ENCODE results near the gene ERC2. TPM values are rescaled to one million over a fixed set of nuclear protein-coding genes. Genes with fewer than 3 reads are reported as not detected.

ERC2 gene
- total and polyA plus RNA-seq, 7 donors = 0.52 to 5.7 (median 1.2) TPM; not detected in 2

GRCh38 chr3:56102032-56102431, 366.2 kb downstream of the ERC2 start:
- WGBS, 2 donors = 82 to 88% methylated on average over 6 of the region's 6 CpGs
- no peak for DNase-seq
- Histone ChIP-seq H3K36me3 (no peaks in the 10 kb centered on the region), H3K9me3 (no peaks in the 10 kb centered on the region), H3K4me1 (no peaks in the 10 kb centered on the region), H3K27ac (no peak overlapping the region), H3K27me3 (no peaks in the 10 kb centered on the region), H3K4me3 (no peak overlapping the region)
- intact Hi-C loops (cut with DNase I) = no loop called here
- no peak for TF ChIP-seq EP300 (IDR thresholded peaks at IDR 0.05)
- no peak for TF ChIP-seq CTCF (IDR thresholded peaks at IDR 0.05)
- no peak for TF ChIP-seq POLR2A (IDR thresholded peaks at IDR 0.05)
- no peak for TF ChIP-seq POLR2AphosphoS5 (IDR thresholded peaks at IDR 0.05)

- Histone ChIP-seq H3K4me3 (no peak overlapping the region), H3K4me1 (no peaks in the 10 kb centered on the region), H3K9me3 (no peaks in the 10 kb centered on the region), H3K36me3 (no peaks in the 10 kb centered on the region), H3K27me3 (no peaks in the 10 kb centered on the region), H3K27ac (no peak overlapping the region)
- 62 to 83% methylated on average over 6 of the region's 6 CpGs for WGBS, 2 donors
- no peak for DNase-seq
- intact Hi-C loops (cut with DNase I) = no loop called here
- TF ChIP-seq EP300 (IDR thresholded peaks at IDR 0.05) (no peak), POLR2AphosphoS5 (IDR thresholded peaks at IDR 0.05) (no peak), POLR2A (IDR thresholded peaks at IDR 0.05) (no peak), CTCF (IDR thresholded peaks at IDR 0.05) (no peak)
Measured at GRCh38 chr3:56101576-56101975, 366.7 kb downstream of the ERC2 start.

GRCh38 chr3:56096999-56097398, 371.3 kb downstream of the ERC2 start:
- 23 to 72% methylated on average over 2 of the region's 2 CpGs for WGBS, 2 donors
- DNase-seq = no peak
- H3K4me3 ChIP-seq = no peak overlapping the region
- H3K27ac ChIP-seq = no peak overlapping the region
- no peaks in the 10 kb centered on the region for H3K4me1 ChIP-seq
- intact Hi-C loops (cut with DNase I) = no loop called here
- TF ChIP-seq POLR2A (IDR thresholded peaks at IDR 0.05) (no peak), POLR2AphosphoS5 (IDR thresholded peaks at IDR 0.05) (no peak), CTCF (IDR thresholded peaks at IDR 0.05) (no peak), EP300 (IDR thresholded peaks at IDR 0.05) (no peak)
- no peaks in the 10 kb centered on the region for H3K9me3 ChIP-seq
- H3K27me3 ChIP-seq = no peaks in the 10 kb centered on the region
- H3K36me3 ChIP-seq = no peaks in the 10 kb centered on the region

- no peak overlapping the region for H3K27ac ChIP-seq
- no peak overlapping the region for H3K4me3 ChIP-seq
- intact Hi-C loops (cut with DNase I) = no loop called here
- no peaks in the 10 kb centered on the region for H3K27me3 ChIP-seq
- no peaks in the 10 kb centered on the region for H3K36me3 ChIP-seq
- no peaks in the 10 kb centered on the region for H3K4me1 ChIP-seq
- H3K9me3 ChIP-seq = no peaks in the 10 kb centered on the region
- no peak for TF ChIP-seq CTCF (IDR thresholded peaks at IDR 0.05)
- no peak for TF ChIP-seq POLR2A (IDR thresholded peaks at IDR 0.05)
- no peak for TF ChIP-seq POLR2AphosphoS5 (IDR thresholded peaks at IDR 0.05)
- no peak for TF ChIP-seq EP300 (IDR thresholded peaks at IDR 0.05)
- no peak for DNase-seq
Measured at GRCh38 chr3:56094170-56094569, 374.1 kb downstream of the ERC2 start.

- no peak for TF ChIP-seq POLR2AphosphoS5 (IDR thresholded peaks at IDR 0.05)
- TF ChIP-seq CTCF (IDR thresholded peaks at IDR 0.05) = no peak
- no peak for TF ChIP-seq EP300 (IDR thresholded peaks at IDR 0.05)
- TF ChIP-seq POLR2A (IDR thresholded peaks at IDR 0.05) = no peak
- H3K36me3 ChIP-seq = no peaks in the 10 kb centered on the region
- no peaks in the 10 kb centered on the region for H3K9me3 ChIP-seq
- no peak overlapping the region for H3K4me3 ChIP-seq
- no peak for DNase-seq
- H3K27ac ChIP-seq = no peak overlapping the region
- intact Hi-C loops (cut with DNase I) = no loop called here
- H3K27me3 ChIP-seq = no peaks in the 10 kb centered on the region
- no peaks in the 10 kb centered on the region for H3K4me1 ChIP-seq
- 91 to 94% methylated on average over 2 of the region's 2 CpGs for WGBS, 2 donors
Measured at GRCh38 chr3:56089739-56090138, 378.5 kb downstream of the ERC2 start.
